Stimulated activated CD4-positive, alpha-beta T cell treated with anti-CD3 and anti-CD28 coated beads, Interleukin-12 subunit alpha, Interleukin-12 subunit beta, amount 100 ng/mL, for 4 hours (primary cell): Measurements from ENCODE around the gene KLRC3.
"Not testable (repeated sequence)": the region's sequence is repeated elsewhere in the genome, so short reads cannot be mapped to it uniquely, and the experiment has no call there.

ENCODE experiments used
- DNase-seq: peaks from one replicate; pipeline ENCODE4 v3.0.0-alpha.2; 2020

The KLRC3 gene

GRCh38 chr12:10368206-10369171, 51.9 kb downstream of the KLRC3 start:
- DNase-seq: no peak

GRCh38 chr12:10367714-10368113, 52.7 kb downstream of the KLRC3 start:
- DNase-seq: not testable (repeated sequence)

- DNase-seq: no peak
These were observed 53.5 kb downstream of the KLRC3 start for GRCh38 chr12:10366875-10367274.

GRCh38 chr12:10365696-10366405, 54.5 kb downstream of the KLRC3 start:
- no peak for DNase-seq

GRCh38 chr12:10364815-10365622, 55.4 kb downstream of the KLRC3 start:
- DNase-seq: peak; percentile 36

GRCh38 chr12:10363914-10364814, 56.2 kb downstream of the KLRC3 start:
- no peak for DNase-seq

- no peak for DNase-seq
These were observed 56.8 kb downstream of the KLRC3 start for GRCh38 chr12:10363658-10363913.

GRCh38 chr12:10362828-10363657, 57.4 kb downstream of the KLRC3 start:
- no peak for DNase-seq

- no peak for DNase-seq
These were observed 58.1 kb downstream of the KLRC3 start for GRCh38 chr12:10362325-10362724.
